ENCODE data around the gene DSTN. TPM values are rescaled to one million over a fixed set of nuclear protein-coding genes. Genes with fewer than 3 reads are reported as not detected.
A peak's percentile ranks its signal among the peaks of the same experiment; 100 is the strongest.

DSTN gene
- total and polyA plus RNA-seq, 2 experiments from 2014 or later = 162 to 459 TPM

DNA sequence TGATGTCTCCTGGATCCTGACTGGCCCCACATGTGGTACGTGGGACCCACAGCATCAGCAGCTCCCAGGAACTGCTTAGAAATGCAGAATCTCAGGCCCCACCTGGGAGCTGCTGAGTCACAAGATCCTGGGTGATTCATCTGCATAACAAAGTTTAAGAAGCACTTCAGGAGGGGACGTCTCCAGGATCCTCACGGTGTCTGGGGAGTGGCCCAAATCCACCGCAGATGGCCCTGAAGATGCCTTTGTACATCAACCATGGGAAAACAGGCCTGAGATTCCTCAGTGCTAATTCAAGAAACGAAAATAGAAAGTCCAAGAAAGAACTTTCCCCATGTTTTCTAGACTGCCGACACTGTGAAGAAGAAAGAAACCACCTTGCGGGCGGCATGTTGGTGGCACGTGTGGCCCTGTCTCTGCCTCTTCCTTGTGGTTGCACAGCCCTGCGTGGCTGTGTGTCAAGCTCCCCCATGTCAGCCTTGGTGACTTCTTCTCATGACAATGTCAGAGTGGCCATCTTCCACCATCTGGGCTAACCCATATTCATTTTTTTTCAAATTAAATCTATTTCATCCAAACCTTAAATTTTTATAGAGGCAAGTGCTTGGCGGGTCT, 86.1 kb downstream of the DSTN start:
- H3K36me3 ChIP-seq (ENCODE audit: insufficient read depth) = peaks cover 15% of the 10 kb centered on the region
- Mint-ChIP-seq H3K36me3 (ENCODE audit: low read depth) (peaks cover 65% of the 10 kb centered on the region), H3K4me1 (peaks cover 43% of the 10 kb centered on the region), H3K27ac (peak overlapping the region; percentile 44), H3K27me3 (ENCODE audit: insufficient read depth, low read depth, poor library complexity) (peaks cover 18% of the 10 kb centered on the region), H3K9me3 (peaks cover 28% of the 10 kb centered on the region), H3K4me3 (no peak overlapping the region)
- H3F3A ChIP-seq (replicated peaks; ENCODE audit: low read depth) = peaks cover 3% of the 10 kb centered on the region; the same call in 1 of the 2 replicates
- peaks cover 21% of the 10 kb centered on the region for H3K4me1 ChIP-seq (ENCODE audit: insufficient read depth)
- H4K20me1 ChIP-seq (replicated peaks; ENCODE audit: insufficient read depth) = peaks cover 5% of the 10 kb centered on the region
- TF ChIP-seq CREB1 (CRISPR knock-in tag; IDR thresholded peaks at IDR 0.05; ENCODE audit: low read depth) (0 out of 2 replicates have a peak, but pooled peaks have one; percentile 16), NANOG (IDR thresholded peaks at IDR 0.05; ENCODE audit: borderline replicate concordance) (0 out of 2 replicates have a peak, but pooled peaks have one; percentile 21), REST (IDR thresholded peaks at IDR 0.05; ENCODE audit: unreplicated experiment) (no peak), ETS1 (IDR thresholded peaks at IDR 0.05) (no peak), ZNF462 (CRISPR knock-in tag; IDR thresholded peaks at IDR 0.05) (peak; percentile 61; the same call in 1 of the 2 replicates), EZH2phosphoT487 (IDR thresholded peaks at IDR 0.05; ENCODE audit: unreplicated experiment) (no peak), EZH2 (IDR thresholded peaks at IDR 0.05; ENCODE audit: low read depth, unreplicated experiment) (no peak), JUNB (IDR thresholded peaks at IDR 0.05; ENCODE audit: unreplicated experiment) (no peak), STAT1 (IDR thresholded peaks at IDR 0.05; ENCODE audit: unreplicated experiment) (no peak), CTCF (conservative IDR thresholded peaks at IDR 0.05; ENCODE audit: low read depth in 2 of 2) (no peak), ZNF114 (CRISPR knock-in tag; IDR thresholded peaks at IDR 0.05) (no peak), ZNF331 (CRISPR knock-in tag; IDR thresholded peaks at IDR 0.05; ENCODE audit: low read depth) (no peak), POLR2AphosphoS5 (IDR thresholded peaks at IDR 0.05; ENCODE audit: low read depth) (no peak)
- peak overlapping the region; percentile 90 for H3K27ac ChIP-seq (ENCODE audit: low read depth)
- DNase-seq (ENCODE audit: low spot score) = peak; percentile 70
- H3K27me3 ChIP-seq (ENCODE audit: insufficient read depth) = no peaks in the 10 kb centered on the region
- H3K4me3 ChIP-seq = no peak overlapping the region
- H3K4me2 ChIP-seq = peak overlapping the region; percentile 7; the same call in 1 of the 2 replicates
- peak; percentile 73 for ATAC-seq
- H2AFZ ChIP-seq = no peak overlapping the region
- no peaks in the 10 kb centered on the region for H3K9me2 ChIP-seq (ENCODE audit: insufficient read depth)
- H3K79me2 ChIP-seq (replicated peaks; ENCODE audit: insufficient read depth) = peaks cover 82% of the 10 kb centered on the region

Measured in GM23338 (cell line).